ENCODE data around the gene GDF7. TPM values are rescaled to one million over a fixed set of nuclear protein-coding genes. Genes with fewer than 3 reads are reported as not detected.

The GDF7 gene
- total RNA-seq, 1 experiment from 2014 or later: 0.04 TPM

DNA sequence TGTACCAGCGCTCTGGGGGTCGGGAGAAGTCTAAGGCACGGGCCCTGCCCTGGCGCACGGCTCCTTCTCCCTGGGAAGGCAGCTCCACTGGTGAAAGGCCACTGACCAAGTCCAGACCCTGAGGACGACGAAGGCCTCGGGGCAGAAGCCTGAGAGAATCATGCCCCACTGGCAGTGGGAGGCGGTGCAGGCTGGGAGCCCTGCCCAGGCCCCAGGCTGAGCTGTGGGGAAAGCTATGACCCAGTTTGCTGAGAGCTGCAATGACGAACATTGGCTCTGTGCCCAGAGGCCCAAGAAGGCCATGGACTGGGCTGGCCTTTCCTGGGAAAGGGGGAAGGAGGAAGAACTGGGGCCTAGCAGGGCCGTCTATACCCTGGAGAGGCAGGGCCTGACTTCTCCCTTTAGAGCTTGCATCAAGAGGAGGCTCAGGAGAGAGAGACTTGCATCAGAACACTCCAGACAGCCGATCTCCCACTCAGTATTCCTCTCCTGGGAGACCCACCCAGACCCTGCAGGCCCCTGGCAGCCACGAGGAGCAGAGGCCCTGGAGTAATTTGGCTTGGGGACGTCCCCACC is 49.0 kb upstream of the GDF7 start:
- Histone ChIP-seq H2BK12ac (ENCODE audit: insufficient read length, low read depth, low read length) (no peak overlapping the region), H2BK120ac (ENCODE audit: low read depth, low read length, poor library complexity, severe bottlenecking) (no peak overlapping the region), H4K5ac (ENCODE audit: insufficient read length, low read depth, low read length) (no peak overlapping the region), H3K4ac (ENCODE audit: low read depth, low read length) (no peak overlapping the region), H3K4me2 (ENCODE audit: insufficient read depth, insufficient read length, low read length) (no peak overlapping the region), H3K56ac (ENCODE audit: insufficient read length, low read depth, low read length) (no peak overlapping the region), H3K9me3 (ENCODE audit: control insufficient read depth, low read depth, low read length) (no peaks in the 10 kb centered on the region), H3K27ac (ENCODE audit: insufficient read length, low read depth, low read length) (no peak overlapping the region), H2AK5ac (ENCODE audit: insufficient read length, low read length) (no peak overlapping the region), H3T11ph (ENCODE audit: low read length) (no peak overlapping the region), H4K20me1 (ENCODE audit: control insufficient read depth, insufficient read depth, insufficient read length) (no peaks in the 10 kb centered on the region), H3K18ac (ENCODE audit: insufficient read length, low read depth, low read length) (no peak overlapping the region), H3K9ac (ENCODE audit: extremely low read depth, insufficient read length, low read length) (no peak overlapping the region), H2BK5ac (ENCODE audit: insufficient read length, low read length) (no peak overlapping the region), H2BK20ac (ENCODE audit: low read depth, low read length, poor library complexity, severe bottlenecking) (no peak overlapping the region), H2AFZ (ENCODE audit: low read length) (no peak overlapping the region), H4K8ac (replicated peaks; ENCODE audit: insufficient read length, low read depth, low read length) (no peak overlapping the region), H3K23me2 (ENCODE audit: insufficient read length, low read depth, low read length, poor library complexity, severe bottlenecking) (peaks cover 3% of the 10 kb centered on the region), H3K14ac (ENCODE audit: insufficient read depth, low read length) (no peak overlapping the region; the same call in 1 of the 2 replicates), H3K23ac (ENCODE audit: insufficient read length, low read depth, low read length) (no peak overlapping the region), H3K79me1 (ENCODE audit: insufficient read depth, low read depth, low read length, poor library complexity, severe bottlenecking) (no peaks in the 10 kb centered on the region), H3K4me1 (ENCODE audit: insufficient read depth, low read length) (peaks cover 3% of the 10 kb centered on the region; the same call in 1 of the 2 replicates), H4K91ac (ENCODE audit: insufficient read length, low read depth, low read length) (no peak overlapping the region), H2BK15ac (ENCODE audit: low read depth, low read length) (no peak overlapping the region), H3K27me3 (ENCODE audit: insufficient read depth, low read length) (no peaks in the 10 kb centered on the region), H3K79me2 (ENCODE audit: insufficient read depth, low read length) (no peaks in the 10 kb centered on the region)
- WGBS (ENCODE audit: extremely low coverage, insufficient read length, low lambda C conversion rate): no CpG with 5 or more reads among the region's 14 CpGs
- H3K27ac Mint-ChIP-seq: no peak overlapping the region
- TF ChIP-seq, protein P1, sequence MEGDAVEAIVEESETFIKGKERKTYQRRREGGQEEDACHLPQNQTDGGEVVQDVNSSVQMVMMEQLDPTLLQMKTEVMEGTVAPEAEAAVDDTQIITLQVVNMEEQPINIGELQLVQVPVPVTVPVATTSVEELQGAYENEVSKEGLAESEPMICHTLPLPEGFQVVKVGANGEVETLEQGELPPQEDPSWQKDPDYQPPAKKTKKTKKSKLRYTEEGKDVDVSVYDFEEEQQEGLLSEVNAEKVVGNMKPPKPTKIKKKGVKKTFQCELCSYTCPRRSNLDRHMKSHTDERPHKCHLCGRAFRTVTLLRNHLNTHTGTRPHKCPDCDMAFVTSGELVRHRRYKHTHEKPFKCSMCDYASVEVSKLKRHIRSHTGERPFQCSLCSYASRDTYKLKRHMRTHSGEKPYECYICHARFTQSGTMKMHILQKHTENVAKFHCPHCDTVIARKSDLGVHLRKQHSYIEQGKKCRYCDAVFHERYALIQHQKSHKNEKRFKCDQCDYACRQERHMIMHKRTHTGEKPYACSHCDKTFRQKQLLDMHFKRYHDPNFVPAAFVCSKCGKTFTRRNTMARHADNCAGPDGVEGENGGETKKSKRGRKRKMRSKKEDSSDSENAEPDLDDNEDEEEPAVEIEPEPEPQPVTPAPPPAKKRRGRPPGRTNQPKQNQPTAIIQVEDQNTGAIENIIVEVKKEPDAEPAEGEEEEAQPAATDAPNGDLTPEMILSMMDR (conservative IDR thresholded peaks at IDR 0.05): no peak; the same call in 2 of the 3 replicates
- no peaks in the 10 kb centered on the region for H3K9me3 Mint-ChIP-seq
- H3K4me3 Mint-ChIP-seq: no peak overlapping the region
- peaks cover 22 to 31% of the 10 kb centered on the region in 2 experiments for H3K4me1 Mint-ChIP-seq
- H3K27me3 Mint-ChIP-seq (ENCODE audit: low read depth): peaks cover 3% of the 10 kb centered on the region; the same call in 1 of the 2 replicates
- H3K36me3 Mint-ChIP-seq (ENCODE audit: insufficient read depth in 1 of 3, low read depth in 3 of 3): peaks cover 0 to 8% (median 6%) of the 10 kb centered on the region in 3 experiments; a peak in 3 of 7 replicates
- DNase-seq: no peak

Data from H9 (cell line).